HCT116 (cell line): ENCODE data around the gene C6orf47. TPM values are rescaled to one million over a fixed set of nuclear protein-coding genes. Genes with fewer than 3 reads are reported as not detected.

Experiments
- ATAC-seq: fragments of 200-7000 bp; cut with Tn5 transposase; 2 replicates; pipeline ENCODE4 v1.9.1; 2020; ENCODE audit warnings: mild to moderate bottlenecking, moderate library complexity
- BruUV-seq: library from RNA; stranded (reverse); fragments of 400-500 nt; replicated peaks from 2 replicates; lab custom pipeline; 2021; lab: Mats Ljungman, UMichigan
- CTCF ChIA-PET: fragments of 300-600 bp; sonication (Branson Sonifier 250); formaldehyde crosslinking; loops from one replicate; lab custom pipeline; 2021; ENCODE audit warnings: antibody characterized with exemption; lab: Charles Lee
- POLR2A ChIA-PET: fragments of 300-600, 350-600 bp; sonication (Branson Sonifier 250); formaldehyde crosslinking; loops from one replicate; lab custom pipeline; 2021; ENCODE audit warnings: antibody characterized with exemption; lab: Charles Lee
- RAD21 ChIA-PET, 2 experiments: fragments of 300-600 bp; sonication (Branson Sonifier 250); formaldehyde crosslinking; loops; one replicate each; lab custom pipeline; 2023; ENCODE audit warnings: low total read pairs in 2 of 2; ENCODE audit not compliant: uncharacterized antibody in 2 of 2, unreplicated experiment in 2 of 2, low non-redundant PET in 1 of 2; lab: Charles Lee
- DNase-seq: peaks from one replicate; pipeline ENCODE4 v3.0.0-alpha.2; 2010; ENCODE audit warnings: low read depth, low spot score
- H2AFZ ChIP-seq: fragments of 200-600 bp; shearing (Covaris generic), sonication (generic); 2 replicates; pipeline ENCODE4 v1.6.1; 2017; ENCODE audit warnings: low read depth, mixed run types, mixed read lengths, antibody characterized with exemption, low read length; ENCODE audit not compliant: poor library complexity, severe bottlenecking
- H3K27ac ChIP-seq: 2 replicates; pipeline ENCODE4 v1.5.1; 2012; ENCODE audit warnings: low read depth, low read length
- H3K27me3 ChIP-seq: fragments of 200-600 bp; sonication (generic); 2 replicates; pipeline ENCODE4 v1.6.1; 2016; ENCODE audit warnings: mixed run types, low read length, mixed read lengths; ENCODE audit not compliant: insufficient read depth
- H3K36me3 ChIP-seq, 2 experiments: fragments of 200-500 bp in 1 of 2; fragments of 200-600 bp in 1 of 2; sonication (Bioruptor generic) in 1 of 2; sonication (generic) in 1 of 2; 2 replicates each; pipeline versions ENCODE4 v1.5.1 to v1.6.1; 2014 to 2016; ENCODE audit warnings: low read length in 2 of 2, inconsistent platforms in 1 of 2, mixed read lengths in 1 of 2, mixed run types in 1 of 2; ENCODE audit not compliant: insufficient read depth in 2 of 2, control insufficient read depth in 1 of 2
- H3K4me1 ChIP-seq, 2 experiments: fragments of 200-600 bp in 1 of 2; sonication (generic) in 1 of 2; 2 replicates each; pipeline versions ENCODE4 v1.5.1 to v1.6.1; 2012 to 2017; ENCODE audit warnings: low read length in 2 of 2, inconsistent platforms in 1 of 2, mild to moderate bottlenecking in 1 of 2, mixed read lengths in 1 of 2, mixed run types in 1 of 2, moderate library complexity in 1 of 2; ENCODE audit not compliant: insufficient read depth in 2 of 2, control insufficient read depth in 1 of 2
- H3K4me2 ChIP-seq: fragments of 200-600 bp; sonication (generic); 2 replicates; pipeline ENCODE4 v1.6.1; 2017; ENCODE audit warnings: mixed run types, low read length, mixed read lengths
- H3K4me3 ChIP-seq, 2 experiments: fragments of 200-600 bp in 1 of 2; sonication (generic) in 1 of 2; replicated peaks in 1 of 2; 2 replicates each; pipeline ENCODE4 v1.5.1; 2011 to 2016; ENCODE audit warnings: low read length in 2 of 2, control low read depth in 1 of 2, low read depth in 1 of 2, mild to moderate bottlenecking in 1 of 2, mixed read lengths in 1 of 2, mixed run types in 1 of 2
- H3K79me2 ChIP-seq: fragments of 200-600 bp; sonication (generic); 2 replicates; pipeline ENCODE4 v1.6.1; 2017; ENCODE audit warnings: mild to moderate bottlenecking, mixed run types, low read length, moderate library complexity, mixed read lengths; ENCODE audit not compliant: insufficient read depth
- H3K9ac ChIP-seq: fragments of 200-600 bp; sonication (generic); 2 replicates; pipeline ENCODE4 v1.6.1; 2016; ENCODE audit warnings: low read length, mixed read lengths
- H3K9me2 ChIP-seq: fragments of 200-600 bp; sonication (generic), shearing (Covaris generic); 2 replicates; pipeline ENCODE4 v1.6.1; 2017; ENCODE audit warnings: mixed run types, mild to moderate bottlenecking, moderate library complexity; ENCODE audit not compliant: insufficient read depth
- H3K9me3 ChIP-seq, 2 experiments: fragments of 200-500 bp in 1 of 2; fragments of 200-600 bp in 1 of 2; sonication (Bioruptor generic) in 1 of 2; sonication (generic) in 1 of 2; 2 replicates each; pipeline ENCODE4 v1.6.1; 2014 to 2017; ENCODE audit warnings: low read length in 2 of 2, mixed read lengths in 2 of 2, inconsistent platforms in 1 of 2, low read depth in 1 of 2, mild to moderate bottlenecking in 1 of 2, mixed run types in 1 of 2, moderate library complexity in 1 of 2; ENCODE audit not compliant: control insufficient read depth in 1 of 2, insufficient read depth in 1 of 2
- H4K20me1 ChIP-seq: fragments of 200-600 bp; sonication (generic), shearing (Covaris generic); 2 replicates; pipeline ENCODE4 v1.6.1; 2017; ENCODE audit warnings: mixed run types, mild to moderate bottlenecking, moderate library complexity; ENCODE audit not compliant: insufficient read depth
- ATF3 ChIP-seq: IDR thresholded peaks from 2 replicates; pipeline ENCODE4 v1.6.1; 2012
- CBX3 ChIP-seq: IDR thresholded peaks from 2 replicates; pipeline ENCODE4 v1.6.1; 2012; ENCODE audit warnings: low read depth
- CEBPB ChIP-seq: IDR thresholded peaks from 2 replicates; pipeline ENCODE4 v1.6.1; 2012; ENCODE audit warnings: low read depth
- EGR1 ChIP-seq: IDR thresholded peaks from 2 replicates; pipeline ENCODE4 v1.6.1; 2012; ENCODE audit warnings: low read depth
- EZH2 ChIP-seq: fragments of 200-600 bp; sonication (generic); IDR thresholded peaks from 2 replicates; pipeline ENCODE4 v1.6.1; 2017; ENCODE audit warnings: antibody characterized with exemption, mixed run types
- EZH2phosphoT487 ChIP-seq: fragments of 200-600 bp; IDR thresholded peaks from 2 replicates; pipeline ENCODE4 v1.6.1; 2018; ENCODE audit warnings: antibody characterized with exemption, borderline replicate concordance
- FOSL1 ChIP-seq: IDR thresholded peaks from 2 replicates; pipeline ENCODE4 v1.6.1; 2012; ENCODE audit warnings: low read depth
- JUND ChIP-seq: IDR thresholded peaks from 2 replicates; pipeline ENCODE4 v1.6.1; 2012
- POLR2A ChIP-seq: IDR thresholded peaks from 2 replicates; pipeline ENCODE4 v1.7.0; 2011; ENCODE audit warnings: borderline replicate concordance; ENCODE audit not compliant: insufficient read depth, insufficient read length; ENCODE audit errors: extremely low read depth
- POLR2AphosphoS5 ChIP-seq: IDR thresholded peaks from 2 replicates; pipeline ENCODE4 v1.6.1; 2011; ENCODE audit warnings: mild to moderate bottlenecking, low read depth, low read length, moderate library complexity
- RAD21 ChIP-seq: IDR thresholded peaks from 2 replicates; pipeline ENCODE4 v1.6.1; 2012; ENCODE audit warnings: low read depth, mild to moderate bottlenecking
- SIN3A ChIP-seq: IDR thresholded peaks from 2 replicates; pipeline ENCODE4 v1.6.1; 2012; ENCODE audit warnings: low read depth
- SP1 ChIP-seq: IDR thresholded peaks from 2 replicates; pipeline ENCODE4 v1.6.1; 2012; ENCODE audit warnings: low read depth
- SRF ChIP-seq: IDR thresholded peaks from 2 replicates; pipeline ENCODE4 v1.6.1; 2012; ENCODE audit warnings: low read depth
- TCF7L2 ChIP-seq: IDR thresholded peaks from 2 replicates; pipeline ENCODE4 v1.7.0; 2011; ENCODE audit warnings: borderline replicate concordance, inconsistent platforms; ENCODE audit not compliant: insufficient read depth, insufficient read length; ENCODE audit errors: extremely low read depth
- YY1 ChIP-seq: IDR thresholded peaks from 2 replicates; pipeline ENCODE4 v1.6.1; 2011; ENCODE audit warnings: low read length, low read depth, moderate library complexity, mild to moderate bottlenecking; ENCODE audit not compliant: insufficient replicate concordance; ENCODE audit errors: extremely low read depth
- ZFX ChIP-seq: fragments of 450-650 bp; IDR thresholded peaks from 2 replicates; pipeline ENCODE4 v1.6.1; 2017
- ZNF274 ChIP-seq: fragments of 200-500 bp; sonication (Bioruptor generic); IDR thresholded peaks from 2 replicates; pipeline ENCODE4 v1.6.1; 2014; ENCODE audit warnings: mild to moderate bottlenecking, low read depth, low read length, inconsistent platforms
- intact Hi-C: fragments of 100-400 bp; cut with micrococcal nuclease; formaldehyde crosslinking; loops from 2 replicates; pipeline ENCODE4 v1.10.0; 2022
- total RNA-seq: library from RNA; stranded (reverse); gene quantifications from one replicate; pipeline ENCODE4 v1.2.1, GENCODE V29; 2021; ENCODE audit not compliant: unreplicated experiment
- TF ChIP-seq, protein P1 (sequence below), 3 experiments: fragments of 200-600 bp in 1 of 3; sonication (generic) in 1 of 3; IDR thresholded peaks in 2 of 3; conservative IDR thresholded peaks in 1 of 3; 2 replicates each; pipeline ENCODE4 v1.5.1; 2012 to 2017; ENCODE audit warnings: low read depth in 2 of 3, low read length in 2 of 3, antibody characterized with exemption in 1 of 3, borderline replicate concordance in 1 of 3, control low read depth in 1 of 3, mild to moderate bottlenecking in 1 of 3, mixed read lengths in 1 of 3, mixed run types in 1 of 3, moderate library complexity in 1 of 3; ENCODE audit not compliant: insufficient read depth in 1 of 3
- TF ChIP-seq, protein P2 (sequence below): IDR thresholded peaks from 2 replicates; pipeline ENCODE4 v1.6.1; 2012

The C6orf47 gene
- total RNA-seq, 1 experiment from 2014 or later = 13.4 TPM

- Histone ChIP-seq H3K27ac (no peak overlapping the region), H3K9me3 (no peaks in the 10 kb centered on the region), H3K4me2 (no peak overlapping the region), H3K27me3 (no peaks in the 10 kb centered on the region), H3K79me2 (no peaks in the 10 kb centered on the region), H3K4me1 (peaks cover 11 to 16% of the 10 kb centered on the region in 2 experiments), H3K9ac (no peak overlapping the region), H3K9me2 (no peaks in the 10 kb centered on the region), H4K20me1 (no peaks in the 10 kb centered on the region), H3K4me3 (no peak overlapping the region), H3K36me3 (peaks cover 19 to 25% of the 10 kb centered on the region in 2 experiments; a peak in 3 of 4 replicates), H2AFZ (no peak overlapping the region)
- POLR2A ChIA-PET = interaction anchor here (0.5 to 1.4 kb wide), 2 partner anchors 136 to 144 kb away, joined by 3 to 5 read pairs; partner anchors contain the start of genes HSPA1B and NFKBIL1
- DNase-seq = no peak
- CTCF ChIA-PET = no interaction called here
- TF ChIP-seq EGR1 (no peak), CBX3 (no peak), EZH2 (no peak), SRF (no peak), RAD21 (no peak), POLR2AphosphoS5 (no peak), SP1 (no peak), FOSL1 (no peak), JUND (no peak), SIN3A (no peak), YY1 (no peak), ZFX (no peak), EZH2phosphoT487 (no peak), TCF7L2 (no peak), POLR2A (no peak), CEBPB (no peak), ATF3 (no peak), ZNF274 (no peak)
- TF ChIP-seq, protein P1, sequence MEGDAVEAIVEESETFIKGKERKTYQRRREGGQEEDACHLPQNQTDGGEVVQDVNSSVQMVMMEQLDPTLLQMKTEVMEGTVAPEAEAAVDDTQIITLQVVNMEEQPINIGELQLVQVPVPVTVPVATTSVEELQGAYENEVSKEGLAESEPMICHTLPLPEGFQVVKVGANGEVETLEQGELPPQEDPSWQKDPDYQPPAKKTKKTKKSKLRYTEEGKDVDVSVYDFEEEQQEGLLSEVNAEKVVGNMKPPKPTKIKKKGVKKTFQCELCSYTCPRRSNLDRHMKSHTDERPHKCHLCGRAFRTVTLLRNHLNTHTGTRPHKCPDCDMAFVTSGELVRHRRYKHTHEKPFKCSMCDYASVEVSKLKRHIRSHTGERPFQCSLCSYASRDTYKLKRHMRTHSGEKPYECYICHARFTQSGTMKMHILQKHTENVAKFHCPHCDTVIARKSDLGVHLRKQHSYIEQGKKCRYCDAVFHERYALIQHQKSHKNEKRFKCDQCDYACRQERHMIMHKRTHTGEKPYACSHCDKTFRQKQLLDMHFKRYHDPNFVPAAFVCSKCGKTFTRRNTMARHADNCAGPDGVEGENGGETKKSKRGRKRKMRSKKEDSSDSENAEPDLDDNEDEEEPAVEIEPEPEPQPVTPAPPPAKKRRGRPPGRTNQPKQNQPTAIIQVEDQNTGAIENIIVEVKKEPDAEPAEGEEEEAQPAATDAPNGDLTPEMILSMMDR (IDR thresholded peaks at IDR 0.05 in 2 of 3, conservative IDR thresholded peaks at IDR 0.05 in 1 of 3; ENCODE audit: borderline replicate concordance in 1 of 3, insufficient read depth in 1 of 3, low read depth in 2 of 3, low read length in 2 of 3) = no peak
- TF ChIP-seq, protein P2, sequence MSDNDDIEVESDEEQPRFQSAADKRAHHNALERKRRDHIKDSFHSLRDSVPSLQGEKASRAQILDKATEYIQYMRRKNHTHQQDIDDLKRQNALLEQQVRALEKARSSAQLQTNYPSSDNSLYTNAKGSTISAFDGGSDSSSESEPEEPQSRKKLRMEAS = no peak
- no peak for ATAC-seq
- RAD21 ChIA-PET = no interaction called here
- BruUV-seq = no TSS peak
- intact Hi-C loops = no loop called here
These were observed 31.1 kb upstream of the C6orf47 start for GRCh38 chr6:31691564-31692108.
